Keratinocyte (primary cell): ENCODE results near the gene MAL. TPM values are rescaled to one million over a fixed set of nuclear protein-coding genes. Genes with fewer than 3 reads are reported as not detected.

Experiments used
- DNase-seq: peaks from one replicate; pipeline ENCODE4 v3.0.0-alpha.2; 2011; ENCODE audit warnings: low read depth, missing footprints, low spot score
- FAIRE-seq: peaks from 2 replicates; lab custom pipeline; 2011; peaks lifted over from hg19 to GRCh38; lab: Jason Lieb, UNC
- H2AFZ ChIP-seq: 2 replicates; pipeline ENCODE4 v1.6.0; 2012; ENCODE audit warnings: low read length, control low read depth, inconsistent platforms; ENCODE audit not compliant: control insufficient read depth
- H3K27ac ChIP-seq: 2 replicates; pipeline ENCODE4 v1.5.1; 2011; ENCODE audit warnings: low read length; ENCODE audit not compliant: control insufficient read depth, insufficient read depth
- H3K27me3 ChIP-seq: 3 replicates; pipeline ENCODE4 v1.6.0; 2011; ENCODE audit warnings: low read length; ENCODE audit not compliant: control insufficient read depth, insufficient read depth; ENCODE audit errors: extremely low read depth
- H3K36me3 ChIP-seq, 2 experiments: 2 replicates in 1 of 2; 3 replicates in 1 of 2; pipeline ENCODE4 v1.5.1; 2011; ENCODE audit warnings: low read length in 2 of 2, mild to moderate bottlenecking in 1 of 2; ENCODE audit not compliant: control insufficient read depth in 2 of 2, insufficient read depth in 2 of 2; ENCODE audit errors: extremely low read depth in 1 of 2
- H3K4me1 ChIP-seq: 3 replicates; pipeline ENCODE4 v1.5.1; 2011; ENCODE audit warnings: low read length; ENCODE audit not compliant: control insufficient read depth, insufficient read depth; ENCODE audit errors: extremely low read depth
- H3K4me2 ChIP-seq: 3 replicates; pipeline ENCODE4 v1.6.0; 2011; ENCODE audit warnings: low read depth, low read length; ENCODE audit not compliant: control insufficient read depth, insufficient read depth; ENCODE audit errors: extremely low read depth
- H3K4me3 ChIP-seq, 3 experiments: fragments of 200-600 bp in 1 of 3; sonication (generic) in 1 of 3; 2 replicates in 2 of 3; 3 replicates in 1 of 3; pipeline ENCODE4 v1.5.1; 2011 to 2016; ENCODE audit warnings: low read length in 3 of 3, mild to moderate bottlenecking in 3 of 3, control low read depth in 2 of 3, inconsistent platforms in 1 of 3, low read depth in 1 of 3, mixed read lengths in 1 of 3, mixed run types in 1 of 3, moderate library complexity in 1 of 3; ENCODE audit not compliant: control insufficient read depth in 2 of 3, insufficient read depth in 2 of 3; ENCODE audit errors: extremely low read depth in 1 of 3
- H3K79me2 ChIP-seq: 2 replicates; pipeline ENCODE4 v1.6.0; 2012; ENCODE audit warnings: low read length; ENCODE audit not compliant: control insufficient read depth, insufficient read depth
- H3K9ac ChIP-seq: 3 replicates; pipeline ENCODE4 v1.6.0; 2011; ENCODE audit warnings: low read length; ENCODE audit not compliant: control insufficient read depth, insufficient read depth; ENCODE audit errors: extremely low read depth
- H3K9me1 ChIP-seq: 3 replicates; pipeline ENCODE4 v1.6.0; 2011; ENCODE audit warnings: low read length; ENCODE audit not compliant: control insufficient read depth, insufficient read depth; ENCODE audit errors: extremely low read depth
- H3K9me3 ChIP-seq: 2 replicates; pipeline ENCODE4 v1.5.1; 2012; ENCODE audit warnings: low read depth, low read length; ENCODE audit not compliant: control insufficient read depth
- H4K20me1 ChIP-seq: 3 replicates; pipeline ENCODE4 v1.6.0; 2011; ENCODE audit warnings: low read length; ENCODE audit not compliant: control insufficient read depth, insufficient read depth; ENCODE audit errors: extremely low read depth
- CTCF ChIP-seq, 3 experiments: IDR thresholded peaks in 1 of 3; conservative IDR thresholded peaks in 1 of 3; optimal IDR thresholded peaks in 1 of 3; 2 replicates in 2 of 3; 3 replicates in 1 of 3; pipeline versions ENCODE3 to v1.5.1; 2011; ENCODE audit warnings: low read length in 3 of 3, mild to moderate bottlenecking in 3 of 3, moderate library complexity in 2 of 3, control low read depth in 1 of 3, inconsistent platforms in 1 of 3; ENCODE audit not compliant: insufficient read depth in 2 of 3; ENCODE audit errors: extremely low read depth in 1 of 3
- EZH2 ChIP-seq: IDR thresholded peaks from one replicate; pipeline ENCODE4 v1.6.1; 2012; ENCODE audit warnings: inconsistent platforms, mild to moderate bottlenecking, low read length, moderate library complexity
- dilution Hi-C: fragments of 300-500 bp; cut with MboI; formaldehyde crosslinking; loops from one replicate; pipeline ENCODE4 v1.7.0; 2020; ENCODE audit warnings: low sequenced_read_pairs; ENCODE audit not compliant: extremely low pct_ligation_motif_present
- polyA plus RNA-seq, 5 experiments: library from polyadenylated mRNA; depleted of rRNA in 3 of 5; stranded (reverse) in 3 of 5; stranded (forward) in 1 of 5; unstranded in 1 of 5; fragments of >200 nt; gene quantifications; 1 replicate in 1 of 5; 2 replicates in 3 of 5; 3 replicates in 1 of 5; pipeline versions ENCODE4 v1.2.1 to v1.2.3, GENCODE V29; 2011 to 2012; ENCODE audit warnings: missing spikeins in 2 of 5, low read depth in 1 of 5, low replicate concordance in 1 of 5

The MAL gene
- polyA plus RNA-seq, 1 donor (not counting 4 experiments of a cell fraction or from before 2014, with no cell fraction given), result not detected

- dilution Hi-C loops, result no loop called here
- no peak overlapping the region for H3K9ac ChIP-seq
- H2AFZ ChIP-seq, result no peak overlapping the region
- no peaks in the 10 kb centered on the region for H3K4me1 ChIP-seq
- DNase-seq (no peak), FAIRE-seq (no peak)
- H3K4me2 ChIP-seq, result no peak overlapping the region
- no peaks in the 10 kb centered on the region for H3K9me3 ChIP-seq
- TF ChIP-seq CTCF (optimal IDR thresholded peaks at IDR 0.05 in 1 of 3, IDR thresholded peaks at IDR 0.05 in 1 of 3, conservative IDR thresholded peaks at IDR 0.05 in 1 of 3; ENCODE audit: extremely low read depth in 1 of 3, insufficient read depth in 2 of 3, low read length in 3 of 3) (no peak), EZH2 (no peak)
- H3K4me3 ChIP-seq, result no peak overlapping the region
- no peaks in the 10 kb centered on the region for H3K79me2 ChIP-seq
- no peaks in the 10 kb centered on the region for H3K9me1 ChIP-seq
- H3K27me3 ChIP-seq, result no peaks in the 10 kb centered on the region
- H4K20me1 ChIP-seq, result no peaks in the 10 kb centered on the region
- no peak overlapping the region for H3K27ac ChIP-seq
- H3K36me3 ChIP-seq, result no peaks in the 10 kb centered on the region
Measured at GRCh38 chr2:95009412-95009811, 16.1 kb upstream of the MAL start.

GRCh38 chr2:95010126-95010525 lies 15.4 kb upstream of the MAL start:
- no peak overlapping the region for H3K4me3 ChIP-seq
- dilution Hi-C loops, result no loop called here
- no peaks in the 10 kb centered on the region for H3K9me3 ChIP-seq
- no peaks in the 10 kb centered on the region for H3K4me1 ChIP-seq
- no peaks in the 10 kb centered on the region for H3K79me2 ChIP-seq
- H3K9ac ChIP-seq, result no peak overlapping the region
- no peak for FAIRE-seq
- H3K36me3 ChIP-seq, result no peaks in the 10 kb centered on the region
- no peak overlapping the region for H2AFZ ChIP-seq
- no peaks in the 10 kb centered on the region for H3K9me1 ChIP-seq
- DNase-seq, result no peak
- no peak overlapping the region for H3K4me2 ChIP-seq
- TF ChIP-seq CTCF (optimal IDR thresholded peaks at IDR 0.05 in 1 of 3, IDR thresholded peaks at IDR 0.05 in 1 of 3, conservative IDR thresholded peaks at IDR 0.05 in 1 of 3; ENCODE audit: extremely low read depth in 1 of 3, insufficient read depth in 2 of 3, low read length in 3 of 3) (no peak), EZH2 (no peak)
- H3K27ac ChIP-seq, result no peak overlapping the region
- peaks cover 5% of the 10 kb centered on the region for H3K27me3 ChIP-seq
- no peaks in the 10 kb centered on the region for H4K20me1 ChIP-seq
